ENCODE results near the gene CFAP61.

Gene CFAP61

GRCh38 chr20:20070871-20071726 is 18.8 kb downstream of the CFAP61 start:
- no peaks in the 10 kb centered on the region for H3K79me2 ChIP-seq (ENCODE audit: insufficient read depth, low read length)
- H3K36me3 ChIP-seq (ENCODE audit: insufficient read depth, low read length) = no peaks in the 10 kb centered on the region
- no peak overlapping the region for H3K4me3 ChIP-seq (ENCODE audit: low read length, poor library complexity, severe bottlenecking)
- TF ChIP-seq CTCF (conservative IDR thresholded peaks at IDR 0.05; ENCODE audit: low read length) (no peak), EZH2phosphoT487 (IDR thresholded peaks at IDR 0.05; ENCODE audit: borderline replicate concordance) (no peak)
- H3K9me3 ChIP-seq (ENCODE audit: insufficient read depth, low read depth, low read length) = no peaks in the 10 kb centered on the region
- H3F3A ChIP-seq (ENCODE audit: low read depth) = no peaks in the 10 kb centered on the region
- H4K20me1 ChIP-seq (ENCODE audit: insufficient read depth, low read length, poor library complexity, severe bottlenecking) = no peaks in the 10 kb centered on the region
- no peak overlapping the region for H2AFZ ChIP-seq (ENCODE audit: low read length)
- H3K9me2 ChIP-seq (replicated peaks; ENCODE audit: low read depth, low read length) = no peaks in the 10 kb centered on the region
- H3K4me2 ChIP-seq (ENCODE audit: low read depth, low read length, poor library complexity, severe bottlenecking) = no peak overlapping the region
- H3K27me3 ChIP-seq (ENCODE audit: insufficient read depth, low read length, poor library complexity, severe bottlenecking) = no peaks in the 10 kb centered on the region
- no peak overlapping the region for H3K9ac ChIP-seq (ENCODE audit: low read depth, low read length, poor library complexity, severe bottlenecking)
- H3K4me1 ChIP-seq (ENCODE audit: insufficient read depth, low read length, poor library complexity, severe bottlenecking) = peaks cover 20% of the 10 kb centered on the region

GRCh38 chr20:20073801-20074371 is 21.6 kb downstream of the CFAP61 start:
- no peaks in the 10 kb centered on the region for H3K27me3 ChIP-seq (ENCODE audit: insufficient read depth, low read length, poor library complexity, severe bottlenecking)
- peaks cover 28% of the 10 kb centered on the region for H3K4me1 ChIP-seq (ENCODE audit: insufficient read depth, low read length, poor library complexity, severe bottlenecking)
- no peaks in the 10 kb centered on the region for H3K36me3 ChIP-seq (ENCODE audit: insufficient read depth, low read length)
- no peak for TF ChIP-seq CTCF (conservative IDR thresholded peaks at IDR 0.05; ENCODE audit: low read length)
- TF ChIP-seq EZH2phosphoT487 (IDR thresholded peaks at IDR 0.05; ENCODE audit: borderline replicate concordance) = no peak
- H3K9ac ChIP-seq (ENCODE audit: low read depth, low read length, poor library complexity, severe bottlenecking) = no peak overlapping the region
- H2AFZ ChIP-seq (ENCODE audit: low read length) = no peak overlapping the region
- H3K9me2 ChIP-seq (replicated peaks; ENCODE audit: low read depth, low read length) = no peaks in the 10 kb centered on the region
- no peaks in the 10 kb centered on the region for H4K20me1 ChIP-seq (ENCODE audit: insufficient read depth, low read length, poor library complexity, severe bottlenecking)
- H3K4me3 ChIP-seq (ENCODE audit: low read length, poor library complexity, severe bottlenecking) = no peak overlapping the region
- H3K79me2 ChIP-seq (ENCODE audit: insufficient read depth, low read length) = no peaks in the 10 kb centered on the region
- no peaks in the 10 kb centered on the region for H3K9me3 ChIP-seq (ENCODE audit: insufficient read depth, low read depth, low read length)
- H3K4me2 ChIP-seq (ENCODE audit: low read depth, low read length, poor library complexity, severe bottlenecking) = no peak overlapping the region
- no peaks in the 10 kb centered on the region for H3F3A ChIP-seq (ENCODE audit: low read depth)

- H3K4me1 ChIP-seq (ENCODE audit: insufficient read depth, low read length, poor library complexity, severe bottlenecking) = peaks cover 25% of the 10 kb centered on the region
- no peaks in the 10 kb centered on the region for H3K36me3 ChIP-seq (ENCODE audit: insufficient read depth, low read length)
- no peak for TF ChIP-seq EZH2phosphoT487 (IDR thresholded peaks at IDR 0.05; ENCODE audit: borderline replicate concordance)
- no peak for TF ChIP-seq CTCF (conservative IDR thresholded peaks at IDR 0.05; ENCODE audit: low read length)
- no peak overlapping the region for H3K4me3 ChIP-seq (ENCODE audit: low read length, poor library complexity, severe bottlenecking)
- H3K9me3 ChIP-seq (ENCODE audit: insufficient read depth, low read depth, low read length) = no peaks in the 10 kb centered on the region
- H2AFZ ChIP-seq (ENCODE audit: low read length) = no peak overlapping the region
- no peak overlapping the region for H3K4me2 ChIP-seq (ENCODE audit: low read depth, low read length, poor library complexity, severe bottlenecking)
- H3K9ac ChIP-seq (ENCODE audit: low read depth, low read length, poor library complexity, severe bottlenecking) = no peak overlapping the region
- H4K20me1 ChIP-seq (ENCODE audit: insufficient read depth, low read length, poor library complexity, severe bottlenecking) = no peaks in the 10 kb centered on the region
- H3K79me2 ChIP-seq (ENCODE audit: insufficient read depth, low read length) = no peaks in the 10 kb centered on the region
- H3F3A ChIP-seq (ENCODE audit: low read depth) = no peaks in the 10 kb centered on the region
- no peaks in the 10 kb centered on the region for H3K27me3 ChIP-seq (ENCODE audit: insufficient read depth, low read length, poor library complexity, severe bottlenecking)
- H3K9me2 ChIP-seq (replicated peaks; ENCODE audit: low read depth, low read length) = no peaks in the 10 kb centered on the region
These were observed 22.7 kb downstream of the CFAP61 start for GRCh38 chr20:20075032-20075431.

Data from Loucy (cell line).